Fibroblast of lung (primary cell): Measurements from ENCODE around the gene REM1. TPM values are rescaled to one million over a fixed set of nuclear protein-coding genes. Genes with fewer than 3 reads are reported as not detected.
"Not testable (repeated sequence)": the region's sequence is repeated elsewhere in the genome, so short reads cannot be mapped to it uniquely, and the experiment has no call there.

ENCODE experiments used
- DNase-seq, 2 donors: peaks; one replicate each; pipeline versions ENCODE4 v3.0.0 to v3.0.0-alpha.2; 2010; ENCODE audit warnings: low read depth in 2 of 2
- H2AFZ ChIP-seq: 2 replicates; pipeline ENCODE4 v1.5.1; 2012; ENCODE audit warnings: low read length, control low read depth, inconsistent platforms
- H3K27ac ChIP-seq: 2 replicates; pipeline ENCODE4 v1.5.1; 2011; ENCODE audit warnings: low read length, control low read depth; ENCODE audit not compliant: insufficient read depth
- H3K27me3 ChIP-seq: 2 replicates; pipeline ENCODE4 v1.5.1; 2011; ENCODE audit warnings: mild to moderate bottlenecking, low read length; ENCODE audit not compliant: control insufficient read depth, insufficient read depth
- H3K36me3 ChIP-seq: 2 replicates; pipeline ENCODE4 v1.5.1; 2011; ENCODE audit warnings: low read length; ENCODE audit not compliant: control insufficient read depth, insufficient read depth
- H3K4me1 ChIP-seq: 2 replicates; pipeline ENCODE4 v1.5.1; 2011; ENCODE audit warnings: low read length; ENCODE audit not compliant: control insufficient read depth, insufficient read depth; ENCODE audit errors: extremely low read depth
- H3K4me2 ChIP-seq: 2 replicates; pipeline ENCODE4 v1.5.1; 2011; ENCODE audit warnings: low read length, control low read depth; ENCODE audit not compliant: insufficient read depth; ENCODE audit errors: extremely low read depth
- H3K4me3 ChIP-seq, 4 experiments: fragments of 200-600 bp in 1 of 4; sonication (generic) in 1 of 4; replicated peaks in 1 of 4; 2 replicates each; pipeline ENCODE4 v1.5.1; 2011 to 2016; ENCODE audit warnings: low read length in 4 of 4, low read depth in 3 of 4, mild to moderate bottlenecking in 3 of 4, control low read depth in 2 of 4, inconsistent platforms in 1 of 4, mixed read lengths in 1 of 4; ENCODE audit not compliant: insufficient read depth in 1 of 4; ENCODE audit errors: control extremely low read depth in 1 of 4
- H3K79me2 ChIP-seq: 2 replicates; pipeline ENCODE4 v1.5.1; 2012; ENCODE audit warnings: mild to moderate bottlenecking, low read length, inconsistent platforms; ENCODE audit not compliant: control insufficient read depth, insufficient read depth
- H3K9ac ChIP-seq: 2 replicates; pipeline ENCODE4 v1.5.1; 2011; ENCODE audit warnings: mild to moderate bottlenecking, low read length, control low read depth; ENCODE audit not compliant: insufficient read depth
- H3K9me3 ChIP-seq: 2 replicates; pipeline ENCODE4 v1.5.1; 2012; ENCODE audit warnings: low read depth, low read length; ENCODE audit not compliant: control insufficient read depth, insufficient read depth
- H4K20me1 ChIP-seq: 2 replicates; pipeline ENCODE4 v1.5.1; 2011; ENCODE audit warnings: low read length; ENCODE audit not compliant: control insufficient read depth, insufficient read depth; ENCODE audit errors: extremely low read depth
- EZH2 ChIP-seq: IDR thresholded peaks from 2 replicates; pipeline ENCODE4 v1.5.1; 2012; ENCODE audit warnings: low read length, control low read depth, mild to moderate bottlenecking; ENCODE audit errors: missing control alignments
- polyA plus RNA-seq, 2 donors: library from polyadenylated mRNA; depleted of rRNA in 1 of 2; stranded (reverse) in 1 of 2; unstranded in 1 of 2; fragments of >200 nt; gene quantifications; 2 replicates each; pipeline ENCODE4 v1.2.1, GENCODE V29; 2011 to 2012; ENCODE audit warnings: missing spikeins in 1 of 2
- total RNA-seq: library from RNA; depleted of rRNA; stranded (reverse); fragments of >200 nt; gene quantifications from 2 replicates; pipeline ENCODE4 v1.2.1, GENCODE V29; 2014
- TF ChIP-seq, protein P1 (sequence below), 2 donors: IDR thresholded peaks in 1 of 2; conservative IDR thresholded peaks in 1 of 2; 1 replicate in 1 of 2; 2 replicates in 1 of 2; pipeline ENCODE4 v1.5.1; 2011 to 2012; ENCODE audit warnings: low read length in 2 of 2, control low read depth in 1 of 2, inconsistent platforms in 1 of 2, low read depth in 1 of 2, mild to moderate bottlenecking in 1 of 2

The REM1 gene
- total and polyA plus RNA-seq, 2 donors (not counting 1 experiment from before 2014, with no cell fraction given), result not detected

DNA sequence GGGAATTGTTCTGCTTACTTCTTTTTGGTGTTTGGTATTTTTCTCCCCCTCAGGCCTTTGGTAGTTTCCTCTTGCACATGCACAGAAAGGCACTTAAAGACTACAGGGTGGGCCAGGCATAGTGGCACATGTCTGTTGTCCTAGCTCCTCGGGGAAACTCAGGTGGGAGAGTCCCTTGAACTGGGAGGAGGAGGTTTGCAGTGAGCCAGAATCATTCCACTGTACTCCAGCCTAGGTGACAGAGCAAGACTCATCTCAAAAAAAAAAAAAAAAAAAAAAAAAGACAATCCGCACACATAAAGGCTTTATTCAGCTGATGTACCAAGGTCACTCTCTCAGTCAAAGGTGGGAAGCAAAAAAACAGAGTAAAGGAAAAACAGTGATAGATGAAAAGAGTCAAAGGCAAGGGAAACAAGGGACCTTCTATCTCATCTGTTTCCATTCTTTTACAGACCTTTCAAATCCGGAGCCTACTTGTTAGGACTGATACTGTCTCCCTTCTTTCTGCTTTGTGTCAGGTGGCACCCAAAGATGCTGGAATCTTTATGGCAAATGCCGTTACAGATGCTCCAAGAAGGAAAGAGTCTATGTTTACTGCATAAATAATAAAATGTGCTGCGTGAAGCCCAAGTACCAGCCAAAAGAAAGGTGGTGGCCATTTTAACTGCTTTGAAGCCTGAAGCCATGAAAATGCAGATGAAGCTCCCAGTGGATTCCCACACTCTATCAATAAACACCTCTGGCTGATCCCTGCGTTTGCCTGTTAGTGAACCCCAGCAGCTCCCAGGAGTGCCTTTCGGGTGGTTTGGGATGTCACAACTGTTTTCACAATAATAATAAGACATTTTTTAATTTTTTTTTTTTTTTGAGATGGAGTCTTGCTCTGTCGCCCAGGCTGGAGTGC lies 25.3 kb upstream of the REM1 start:
- DNase-seq, result no peak
- H3K4me2 ChIP-seq, result no peak overlapping the region
- H3K79me2 ChIP-seq, result no peaks in the 10 kb centered on the region
- H3K4me3 ChIP-seq, result no peak overlapping the region
- H4K20me1 ChIP-seq, result no peaks in the 10 kb centered on the region
- TF ChIP-seq, protein P1, sequence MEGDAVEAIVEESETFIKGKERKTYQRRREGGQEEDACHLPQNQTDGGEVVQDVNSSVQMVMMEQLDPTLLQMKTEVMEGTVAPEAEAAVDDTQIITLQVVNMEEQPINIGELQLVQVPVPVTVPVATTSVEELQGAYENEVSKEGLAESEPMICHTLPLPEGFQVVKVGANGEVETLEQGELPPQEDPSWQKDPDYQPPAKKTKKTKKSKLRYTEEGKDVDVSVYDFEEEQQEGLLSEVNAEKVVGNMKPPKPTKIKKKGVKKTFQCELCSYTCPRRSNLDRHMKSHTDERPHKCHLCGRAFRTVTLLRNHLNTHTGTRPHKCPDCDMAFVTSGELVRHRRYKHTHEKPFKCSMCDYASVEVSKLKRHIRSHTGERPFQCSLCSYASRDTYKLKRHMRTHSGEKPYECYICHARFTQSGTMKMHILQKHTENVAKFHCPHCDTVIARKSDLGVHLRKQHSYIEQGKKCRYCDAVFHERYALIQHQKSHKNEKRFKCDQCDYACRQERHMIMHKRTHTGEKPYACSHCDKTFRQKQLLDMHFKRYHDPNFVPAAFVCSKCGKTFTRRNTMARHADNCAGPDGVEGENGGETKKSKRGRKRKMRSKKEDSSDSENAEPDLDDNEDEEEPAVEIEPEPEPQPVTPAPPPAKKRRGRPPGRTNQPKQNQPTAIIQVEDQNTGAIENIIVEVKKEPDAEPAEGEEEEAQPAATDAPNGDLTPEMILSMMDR (conservative IDR thresholded peaks at IDR 0.05 in 1 of 2, IDR thresholded peaks at IDR 0.05 in 1 of 2; ENCODE audit: low read depth in 1 of 2, low read length in 2 of 2), result no peak
- no peak for TF ChIP-seq EZH2
- no peak overlapping the region for H3K9ac ChIP-seq
- no peaks in the 10 kb centered on the region for H3K36me3 ChIP-seq
- H3K27me3 ChIP-seq, result no peaks in the 10 kb centered on the region
- H3K4me1 ChIP-seq, result no peaks in the 10 kb centered on the region
- no peaks in the 10 kb centered on the region for H3K9me3 ChIP-seq
- H3K27ac ChIP-seq, result no peak overlapping the region
- no peak overlapping the region for H2AFZ ChIP-seq

DNA sequence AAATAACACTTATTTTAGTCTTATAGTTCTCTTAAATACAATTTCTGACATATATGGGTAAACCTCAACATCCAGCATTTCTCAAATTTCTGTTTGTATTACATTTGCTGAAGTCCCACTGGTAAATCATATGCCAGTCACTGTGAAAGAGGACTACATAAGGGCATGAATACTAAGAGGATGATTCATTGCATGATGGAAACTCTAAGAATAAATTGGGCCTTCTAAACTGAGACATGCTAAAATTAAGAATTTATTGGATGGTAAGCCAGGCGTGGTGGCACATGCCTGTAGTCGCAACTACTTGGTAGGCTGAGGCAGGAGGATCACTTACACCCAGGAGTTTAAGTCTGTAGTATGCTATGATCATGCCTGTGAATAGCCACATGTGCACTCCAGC lies 22.5 kb upstream of the REM1 start:
- Histone ChIP-seq H3K4me1 (no peaks in the 10 kb centered on the region), H3K27me3 (no peaks in the 10 kb centered on the region), H3K9ac (no peak overlapping the region), H3K36me3 (no peaks in the 10 kb centered on the region), H3K79me2 (no peaks in the 10 kb centered on the region), H2AFZ (no peak overlapping the region), H3K9me3 (no peaks in the 10 kb centered on the region), H4K20me1 (no peaks in the 10 kb centered on the region), H3K4me3 (no peak overlapping the region), H3K27ac (no peak overlapping the region), H3K4me2 (no peak overlapping the region)
- TF ChIP-seq, protein P1 (conservative IDR thresholded peaks at IDR 0.05 in 1 of 2, IDR thresholded peaks at IDR 0.05 in 1 of 2; ENCODE audit: low read depth in 1 of 2, low read length in 2 of 2), result no peak
- no peak for TF ChIP-seq EZH2
- peak in 1 of 2 donors; percentile 3 for DNase-seq

DNA sequence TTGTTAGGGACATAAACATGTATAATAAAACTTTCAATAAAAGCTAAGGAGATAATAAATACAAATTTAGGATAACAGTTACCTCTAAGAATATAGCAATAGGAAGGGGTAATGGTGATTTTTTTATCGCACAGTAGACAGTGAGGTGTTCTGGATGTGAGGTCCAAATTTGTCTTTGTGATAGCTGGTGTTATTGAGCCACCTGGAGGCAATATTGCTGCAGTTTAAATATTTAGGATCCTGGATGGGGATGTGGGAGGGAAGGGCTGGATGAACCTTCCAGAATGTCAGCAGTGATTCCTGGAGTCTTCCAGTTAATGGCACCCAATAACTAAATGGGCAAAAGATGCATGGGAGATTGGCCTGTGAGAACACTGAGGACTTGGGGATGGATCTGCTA lies 20.7 kb upstream of the REM1 start:
- Histone ChIP-seq H3K4me2 (no peak overlapping the region), H3K9me3 (no peaks in the 10 kb centered on the region), H3K79me2 (no peaks in the 10 kb centered on the region), H3K36me3 (no peaks in the 10 kb centered on the region), H2AFZ (no peak overlapping the region), H4K20me1 (no peaks in the 10 kb centered on the region), H3K27ac (no peak overlapping the region), H3K4me1 (no peaks in the 10 kb centered on the region), H3K9ac (no peak overlapping the region), H3K4me3 (no peak overlapping the region), H3K27me3 (no peaks in the 10 kb centered on the region)
- no peak for DNase-seq
- TF ChIP-seq EZH2, result no peak
- TF ChIP-seq, protein P1 (conservative IDR thresholded peaks at IDR 0.05 in 1 of 2, IDR thresholded peaks at IDR 0.05 in 1 of 2; ENCODE audit: low read depth in 1 of 2, low read length in 2 of 2), result no peak

DNA sequence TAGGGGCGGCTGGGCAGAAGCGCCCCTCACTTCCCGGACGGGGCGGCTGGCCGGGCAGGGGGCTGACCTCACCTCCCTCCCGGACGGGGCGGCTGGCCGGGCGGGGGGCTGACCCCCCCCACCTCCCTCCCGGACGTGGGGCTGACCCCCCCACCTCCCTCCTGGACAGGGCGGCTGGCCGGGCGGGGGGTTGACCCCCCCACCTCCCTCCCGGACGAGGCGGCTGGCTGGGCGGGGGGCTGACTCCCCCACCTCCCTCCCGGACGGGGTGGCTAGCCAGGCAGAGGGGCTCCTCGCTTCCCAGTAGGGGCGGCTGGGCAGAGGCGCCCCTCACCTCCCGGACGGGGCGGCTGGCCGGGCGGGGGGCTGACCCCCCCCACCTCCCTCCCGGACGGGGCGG lies 4.1 kb upstream of the REM1 start:
- not testable (repeated sequence) for H3K27ac ChIP-seq, H3K9me3 ChIP-seq, H3K79me2 ChIP-seq, H3K9ac ChIP-seq, H3K4me1 ChIP-seq, H3K36me3 ChIP-seq, H4K20me1 ChIP-seq, DNase-seq, H3K4me2 ChIP-seq, H2AFZ ChIP-seq, H3K4me3 ChIP-seq
- H3K27me3 ChIP-seq, result peaks cover 10% of the 10 kb centered on the region
